ENCODE measurements around the gene TIMM17A.

TIMM17A gene

GRCh38 chr1:201911826-201912571 is 43.3 kb upstream of the TIMM17A start:
- no peak overlapping the region for H3K9ac ChIP-seq (ENCODE audit: low read length)
- H4K20me1 ChIP-seq (ENCODE audit: insufficient read depth, low read length), result no peaks in the 10 kb centered on the region
- H3K4me2 ChIP-seq (ENCODE audit: low read length), result no peak overlapping the region
- no peaks in the 10 kb centered on the region for H3K79me2 ChIP-seq (ENCODE audit: insufficient read depth, low read length)
- H3K9me3 ChIP-seq (ENCODE audit: low read length), result no peaks in the 10 kb centered on the region
- H3K27ac ChIP-seq (ENCODE audit: low read depth, low read length, poor library complexity, severe bottlenecking), result no peak overlapping the region
- H3K4me1 ChIP-seq (ENCODE audit: insufficient read depth, low read length, severe bottlenecking), result no peaks in the 10 kb centered on the region
- H3K27me3 ChIP-seq (ENCODE audit: insufficient read depth, low read length), result peaks cover 8% of the 10 kb centered on the region; the same call in 1 of the 2 replicates
- no peak for TF ChIP-seq CTCF (IDR thresholded peaks at IDR 0.05; ENCODE audit: low read length)
- H2AFZ ChIP-seq (ENCODE audit: low read length), result no peak overlapping the region
- no peaks in the 10 kb centered on the region for H3F3A ChIP-seq (ENCODE audit: insufficient read depth, low read length)
- H3K4me3 ChIP-seq (ENCODE audit: low read depth, low read length, poor library complexity, severe bottlenecking), result no peak overlapping the region
- H3K36me3 ChIP-seq (ENCODE audit: insufficient read depth, low read length), result no peaks in the 10 kb centered on the region
- H3K9me2 ChIP-seq (ENCODE audit: low read depth, low read length), result no peaks in the 10 kb centered on the region

GRCh38 chr1:201912832-201913231 is 42.5 kb upstream of the TIMM17A start:
- H4K20me1 ChIP-seq (ENCODE audit: insufficient read depth, low read length), result no peaks in the 10 kb centered on the region
- no peak overlapping the region for H3K9ac ChIP-seq (ENCODE audit: low read length)
- H3K27me3 ChIP-seq (ENCODE audit: insufficient read depth, low read length), result peaks cover 8% of the 10 kb centered on the region; the same call in 1 of the 2 replicates
- TF ChIP-seq CTCF (IDR thresholded peaks at IDR 0.05; ENCODE audit: low read length) (no peak), EZH2 (IDR thresholded peaks at IDR 0.05; ENCODE audit: borderline replicate concordance, low read length) (no peak)
- H3K36me3 ChIP-seq (ENCODE audit: insufficient read depth, low read length), result no peaks in the 10 kb centered on the region
- no peak overlapping the region for H3K27ac ChIP-seq (ENCODE audit: low read depth, low read length, poor library complexity, severe bottlenecking)
- no peaks in the 10 kb centered on the region for H3F3A ChIP-seq (ENCODE audit: insufficient read depth, low read length)
- H3K9me2 ChIP-seq (ENCODE audit: low read depth, low read length), result no peaks in the 10 kb centered on the region
- H3K4me1 ChIP-seq (ENCODE audit: insufficient read depth, low read length, severe bottlenecking), result no peaks in the 10 kb centered on the region
- H3K4me2 ChIP-seq (ENCODE audit: low read length), result no peak overlapping the region
- H3K4me3 ChIP-seq (ENCODE audit: low read depth, low read length, poor library complexity, severe bottlenecking), result no peak overlapping the region
- no peaks in the 10 kb centered on the region for H3K9me3 ChIP-seq (ENCODE audit: low read length)
- no peaks in the 10 kb centered on the region for H3K79me2 ChIP-seq (ENCODE audit: insufficient read depth, low read length)
- H2AFZ ChIP-seq (ENCODE audit: low read length), result no peak overlapping the region

GRCh38 chr1:201914456-201915235 is 40.7 kb upstream of the TIMM17A start:
- TF ChIP-seq CTCF (IDR thresholded peaks at IDR 0.05; ENCODE audit: low read length), result no peak
- no peak for TF ChIP-seq EZH2 (IDR thresholded peaks at IDR 0.05; ENCODE audit: borderline replicate concordance, low read length)
- no peaks in the 10 kb centered on the region for H3K36me3 ChIP-seq (ENCODE audit: insufficient read depth, low read length)
- H3K9ac ChIP-seq (ENCODE audit: low read length), result no peak overlapping the region
- no peak overlapping the region for H3K27ac ChIP-seq (ENCODE audit: low read depth, low read length, poor library complexity, severe bottlenecking)
- no peak overlapping the region for H2AFZ ChIP-seq (ENCODE audit: low read length)
- H3K9me2 ChIP-seq (ENCODE audit: low read depth, low read length), result no peaks in the 10 kb centered on the region
- H3K79me2 ChIP-seq (ENCODE audit: insufficient read depth, low read length), result no peaks in the 10 kb centered on the region
- no peak overlapping the region for H3K4me2 ChIP-seq (ENCODE audit: low read length)
- no peaks in the 10 kb centered on the region for H3F3A ChIP-seq (ENCODE audit: insufficient read depth, low read length)
- no peaks in the 10 kb centered on the region for H4K20me1 ChIP-seq (ENCODE audit: insufficient read depth, low read length)
- no peaks in the 10 kb centered on the region; the same call in 1 of the 2 replicates for H3K27me3 ChIP-seq (ENCODE audit: insufficient read depth, low read length)
- H3K9me3 ChIP-seq (ENCODE audit: low read length), result no peaks in the 10 kb centered on the region
- H3K4me1 ChIP-seq (ENCODE audit: insufficient read depth, low read length, severe bottlenecking), result no peaks in the 10 kb centered on the region
- no peak overlapping the region for H3K4me3 ChIP-seq (ENCODE audit: low read depth, low read length, poor library complexity, severe bottlenecking)
